ENCODE data around the gene MRPS31. TPM values are rescaled to one million over a fixed set of nuclear protein-coding genes. Genes with fewer than 3 reads are reported as not detected.

MRPS31 gene
- total RNA-seq, result 10 to 100 TPM; 17.2 to 34.3 TPM
- 10 to 100 TPM; 17.0 to 43.6 TPM for polyA plus RNA-seq
- long read RNA-seq, donor 1, transcript MRPS31-201 (7 exons, 1,462 nt), result major isoform, 14 of 36 reads
- long read RNA-seq, donor 1, transcript MRPS31-204 (2 exons, 782 nt), result minor isoform, 8 of 36 reads
- long read RNA-seq, donor 1, partial matches to known transcripts, result 13 of 36 reads
- long read RNA-seq, donor 1, other reads (novel, unspliced or antisense), result 0 of 36 reads
- long read RNA-seq, donor 2, partial matches to known transcripts, result 0 of 3 reads
- long read RNA-seq, donor 2, other reads (novel, unspliced or antisense), result 0 of 3 reads
- long read RNA-seq, donor 3, transcript MRPS31-201 (7 exons, 1,462 nt), result major isoform, 9 of 19 reads
- long read RNA-seq, donor 3, partial matches to known transcripts, result 6 of 19 reads
- long read RNA-seq, donor 3, other reads (novel, unspliced or antisense), result 0 of 19 reads
- long read RNA-seq, donor 4, partial matches to known transcripts, result 8 of 13 reads
- long read RNA-seq, donor 4, other reads (novel, unspliced or antisense), result 0 of 13 reads
- long read RNA-seq, donor 5, transcript MRPS31-201 (7 exons, 1,462 nt), result major isoform, 20 of 33 reads
- long read RNA-seq, donor 5, partial matches to known transcripts, result 6 of 33 reads
- long read RNA-seq, donor 5, other reads (novel, unspliced or antisense), result 5 of 33 reads

- peaks cover 0 to 3% (median 2%) of the 10 kb centered on the region in 4 donors for H3K36me3 ChIP-seq (ENCODE audit: control insufficient read depth in 4 of 4, insufficient read depth in 4 of 4, low read length in 4 of 4)
- WGBS, 2 donors, result 0% methylated on average over 48 to 52 of the region's 52 CpGs
- H3K9ac ChIP-seq (ENCODE audit: insufficient read depth in 1 of 2, low read length in 2 of 2), result peak within 1 kb of the TSS; percentile 84 to 93
- peak within 1 kb of the TSS; percentile 99 for H3K4me3 ChIP-seq
- peak within 1 kb of the TSS; percentile 86 to 93 for H3K27ac ChIP-seq (ENCODE audit: low read depth in 1 of 2, low read length in 1 of 2)
- H3K27me3 ChIP-seq (ENCODE audit: control insufficient read depth in 3 of 3, insufficient read depth in 3 of 3, low read length in 2 of 3), result no peaks in the 10 kb centered on the region
- no peaks in the 10 kb centered on the region for H3K9me3 ChIP-seq (ENCODE audit: control insufficient read depth in 4 of 4, insufficient read depth in 3 of 4, low read length in 3 of 4)
- TF ChIP-seq CTCF (IDR thresholded peaks at IDR 0.05; ENCODE audit: control extremely low read depth, extremely low read depth), result no peak
- ATAC-seq (ENCODE audit: insufficient read depth, low FRiP score) (peak; percentile 99), DNase-seq (peak; percentile 96 to 97 (median 97))
- peaks cover 0 to 9% (median 5%) of the 10 kb centered on the region in 5 donors for H3K4me1 ChIP-seq (ENCODE audit: control insufficient read depth in 5 of 5, insufficient read depth in 5 of 5, low read length in 5 of 5)
Measured at GRCh38 chr13:40770934-40771618, at the start of gene MRPS31. TSS of gene MRPS31 (minus strand) at chr13:40771190. CDS start at chr13:40771136, 54 bp downstream.

GRCh38 chr13:40819797-40820315 lies 48.9 kb upstream of the MRPS31 start:
- no peak overlapping the region for H3K4me3 ChIP-seq
- no peak overlapping the region for H3K27ac ChIP-seq (ENCODE audit: low read depth in 1 of 2, low read length in 1 of 2)
- no peaks in the 10 kb centered on the region for H3K4me1 ChIP-seq (ENCODE audit: control insufficient read depth in 5 of 5, insufficient read depth in 5 of 5, low read length in 5 of 5)
- peaks cover 0 to 3% (median 0%) of the 10 kb centered on the region in 4 donors for H3K9me3 ChIP-seq (ENCODE audit: control insufficient read depth in 4 of 4, insufficient read depth in 3 of 4, low read length in 3 of 4)
- WGBS, 2 donors, result 81 to 95% methylated on average over 1 of the region's 1 CpG
- DNase-seq (no peak), ATAC-seq (ENCODE audit: insufficient read depth, low FRiP score) (no peak)
- H3K9ac ChIP-seq (ENCODE audit: insufficient read depth in 1 of 2, low read length in 2 of 2), result no peak overlapping the region
- H3K27me3 ChIP-seq (ENCODE audit: control insufficient read depth in 3 of 3, insufficient read depth in 3 of 3, low read length in 2 of 3), result no peaks in the 10 kb centered on the region
- H3K36me3 ChIP-seq (ENCODE audit: control insufficient read depth in 4 of 4, insufficient read depth in 4 of 4, low read length in 4 of 4), result peaks cover 0 to 4% (median 0%) of the 10 kb centered on the region in 4 donors
- TF ChIP-seq CTCF (IDR thresholded peaks at IDR 0.05; ENCODE audit: control extremely low read depth, extremely low read depth), result no peak

GRCh38 chr13:40818926-40819325 lies 47.9 kb upstream of the MRPS31 start:
- DNase-seq (no peak), ATAC-seq (ENCODE audit: insufficient read depth, low FRiP score) (no peak)
- Histone ChIP-seq H3K27me3 (ENCODE audit: control insufficient read depth in 3 of 3, insufficient read depth in 3 of 3, low read length in 2 of 3) (no peaks in the 10 kb centered on the region), H3K4me3 (no peak overlapping the region), H3K9me3 (ENCODE audit: control insufficient read depth in 4 of 4, insufficient read depth in 3 of 4, low read length in 3 of 4) (peaks cover 0 to 3% (median 0%) of the 10 kb centered on the region in 4 donors), H3K4me1 (ENCODE audit: control insufficient read depth in 5 of 5, insufficient read depth in 5 of 5, low read length in 5 of 5) (no peaks in the 10 kb centered on the region), H3K9ac (ENCODE audit: insufficient read depth in 1 of 2, low read length in 2 of 2) (no peak overlapping the region), H3K36me3 (ENCODE audit: control insufficient read depth in 4 of 4, insufficient read depth in 4 of 4, low read length in 4 of 4) (peaks cover 0 to 6% (median 4%) of the 10 kb centered on the region in 4 donors), H3K27ac (ENCODE audit: low read depth in 1 of 2, low read length in 1 of 2) (no peak overlapping the region)
- TF ChIP-seq CTCF (IDR thresholded peaks at IDR 0.05; ENCODE audit: control extremely low read depth, extremely low read depth), result no peak
- 87 to 89% methylated on average over 5 of the region's 5 CpGs for WGBS, 2 donors

Data from lung (tissue), 16 donors.